HS-27A (cell line): Measurements from ENCODE around the gene EXTL2.
"Not testable (repeated sequence)": the region's sequence is repeated elsewhere in the genome, so short reads cannot be mapped to it uniquely, and the experiment has no call there.

Experiments used
- DNase-seq: peaks from one replicate; pipeline ENCODE4 v3.0.0-alpha.2; 2012; ENCODE audit warnings: low read depth, missing footprints

EXTL2 gene

DNA sequence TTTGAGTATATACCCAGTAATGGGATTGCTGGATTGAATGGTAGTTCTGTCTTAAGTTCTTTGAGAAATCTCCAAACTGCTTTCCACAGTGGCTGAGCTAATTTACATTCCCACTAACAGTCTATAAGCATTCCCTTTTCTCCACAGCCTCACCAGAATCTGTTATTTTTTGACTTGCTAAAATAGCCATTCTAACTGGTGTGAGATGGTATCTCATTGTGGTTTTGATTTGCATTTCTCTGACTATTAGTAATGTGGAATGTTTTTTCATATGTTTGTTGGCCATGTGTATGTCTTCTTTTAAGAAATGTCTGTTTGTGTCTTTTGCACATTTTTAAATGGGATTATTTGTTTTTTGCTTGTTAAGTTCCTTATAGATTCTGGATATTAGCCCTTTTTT, 39.5 kb downstream of the EXTL2 start:
- DNase-seq: not testable (repeated sequence)

DNA sequence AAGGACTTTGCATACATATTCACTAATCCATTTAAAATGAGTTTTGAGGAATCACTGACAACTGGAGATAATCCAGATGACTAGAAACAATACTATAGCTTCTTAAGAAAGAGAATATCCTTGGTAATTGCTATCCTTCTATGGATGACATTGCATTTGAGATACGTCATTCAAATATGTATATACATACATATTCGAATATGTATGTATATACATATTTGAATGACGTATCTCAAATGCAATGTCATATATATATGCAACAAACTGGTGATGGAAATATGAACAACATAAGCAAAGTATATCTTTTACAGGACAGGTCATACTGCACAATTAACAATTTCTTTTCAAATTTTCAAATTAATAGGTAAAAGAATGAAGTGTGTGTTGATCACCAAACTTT, 41.7 kb downstream of the EXTL2 start:
- DNase-seq: no peak

DNA sequence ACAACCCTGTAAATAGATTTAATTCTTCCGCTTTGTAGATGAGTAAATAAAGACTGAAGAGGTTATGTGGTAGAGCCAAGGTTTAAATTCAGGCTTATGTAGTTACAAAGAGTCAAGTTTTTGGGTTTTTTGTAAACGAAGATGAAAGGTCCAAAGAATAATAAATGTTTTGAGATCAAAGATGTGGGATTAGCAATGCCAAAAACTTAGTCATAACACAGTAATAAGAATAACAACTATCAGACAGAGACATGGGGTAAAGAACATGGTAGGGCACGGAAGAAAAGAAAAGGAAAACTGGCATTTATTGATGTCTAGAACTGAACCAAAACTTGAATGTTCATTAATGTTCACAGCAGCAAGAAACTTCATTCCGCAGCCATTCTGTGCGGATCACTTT, 42.9 kb downstream of the EXTL2 start:
- DNase-seq: no peak

DNA sequence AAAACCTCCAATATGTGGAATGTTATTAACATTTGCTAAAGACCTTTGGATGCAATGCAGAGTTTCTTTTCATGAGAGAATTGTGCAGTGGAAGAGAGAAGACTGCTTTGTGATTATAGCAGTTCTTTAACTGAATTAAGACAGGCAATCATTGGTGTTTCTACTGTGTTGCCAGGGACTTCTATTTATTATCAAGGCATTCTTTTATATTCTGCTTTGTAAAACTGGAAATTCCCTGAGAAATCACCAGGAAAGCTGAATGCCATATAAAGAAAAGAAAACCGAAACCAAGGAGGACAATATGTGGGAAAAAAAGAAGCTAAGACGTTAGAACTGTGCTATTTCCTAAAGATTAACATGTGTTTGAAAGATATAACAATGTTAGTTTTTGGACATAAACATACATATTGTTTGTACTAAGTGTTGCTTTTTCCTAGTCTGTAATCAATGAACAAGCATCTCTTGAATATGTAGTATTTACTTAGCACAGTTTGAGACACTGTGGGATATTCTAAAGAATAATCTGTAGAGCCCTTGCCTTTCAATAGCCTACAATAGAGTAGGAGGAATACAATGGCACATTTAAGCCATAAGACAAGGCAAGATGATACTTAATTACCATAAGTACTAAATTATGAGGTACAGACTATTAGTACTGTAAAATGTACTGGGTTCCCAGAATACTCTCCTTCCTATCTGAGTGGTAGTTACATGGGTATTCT, 47.1 kb downstream of the EXTL2 start:
- DNase-seq: no peak

DNA sequence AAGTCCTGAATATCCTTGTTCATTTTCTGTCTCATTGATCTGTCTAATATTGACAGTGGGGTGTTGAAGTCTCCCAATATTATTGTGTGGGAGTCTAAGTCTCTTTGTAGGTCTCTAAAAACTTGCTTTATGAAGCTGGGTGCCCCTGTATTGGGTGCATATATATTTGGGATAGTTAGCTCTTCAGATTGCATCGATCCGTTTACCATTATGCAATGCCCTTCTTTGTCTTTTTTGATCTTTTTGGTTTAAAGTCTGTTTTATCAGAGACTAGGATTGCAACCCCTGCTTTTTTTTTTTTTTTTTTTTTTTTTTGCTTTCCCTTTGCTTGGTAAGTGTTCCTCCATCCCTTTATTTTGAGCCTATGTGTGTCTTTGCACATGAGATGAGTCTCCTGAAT, 51.5 kb downstream of the EXTL2 start:
- not testable (repeated sequence) for DNase-seq

DNA sequence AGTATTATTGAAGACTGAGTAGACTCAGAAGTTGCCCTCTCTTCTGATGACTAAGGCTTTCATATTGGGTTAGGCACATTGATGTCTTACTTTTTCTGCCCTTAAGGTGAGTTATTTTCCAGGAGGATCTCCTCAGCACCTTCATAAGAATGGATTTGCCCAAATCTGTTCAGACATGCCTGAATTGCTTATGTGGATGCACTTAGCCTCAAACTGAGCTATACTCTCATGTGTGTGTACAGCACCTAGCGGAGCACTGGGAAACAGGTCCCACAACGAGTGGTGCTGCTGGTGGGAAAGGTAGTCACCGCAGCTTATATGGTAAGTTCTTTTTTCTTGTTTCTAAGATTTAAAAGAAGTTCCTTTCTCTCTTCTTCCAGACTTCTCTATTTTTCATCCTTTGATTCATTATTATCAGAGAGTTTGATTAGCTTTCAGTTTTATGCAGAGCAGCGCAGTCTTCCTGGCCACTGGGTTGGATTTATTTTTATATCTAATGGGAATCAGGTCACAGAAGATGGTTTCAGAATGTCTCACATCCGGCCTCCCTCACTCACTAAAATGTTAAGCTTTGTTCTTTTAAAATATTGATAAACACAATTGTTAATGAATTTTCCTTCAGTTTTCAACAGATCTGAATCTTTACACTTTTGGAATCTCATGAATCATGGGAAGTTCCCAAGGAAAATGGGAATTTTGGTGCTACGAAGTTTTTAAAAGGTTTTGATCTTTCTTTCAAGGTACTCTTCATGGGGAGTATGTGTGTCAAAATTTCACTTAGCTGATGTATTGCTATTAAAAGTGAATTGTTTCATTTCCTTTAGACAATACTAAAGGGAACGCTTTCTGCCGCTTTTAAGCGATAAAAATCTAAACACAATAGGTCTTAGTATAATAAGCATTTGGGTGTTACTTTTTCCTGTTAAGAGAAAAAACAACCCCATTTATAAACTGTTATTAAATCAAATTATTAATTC, 58.5 kb downstream of the EXTL2 start:
- DNase-seq: no peak

DNA sequence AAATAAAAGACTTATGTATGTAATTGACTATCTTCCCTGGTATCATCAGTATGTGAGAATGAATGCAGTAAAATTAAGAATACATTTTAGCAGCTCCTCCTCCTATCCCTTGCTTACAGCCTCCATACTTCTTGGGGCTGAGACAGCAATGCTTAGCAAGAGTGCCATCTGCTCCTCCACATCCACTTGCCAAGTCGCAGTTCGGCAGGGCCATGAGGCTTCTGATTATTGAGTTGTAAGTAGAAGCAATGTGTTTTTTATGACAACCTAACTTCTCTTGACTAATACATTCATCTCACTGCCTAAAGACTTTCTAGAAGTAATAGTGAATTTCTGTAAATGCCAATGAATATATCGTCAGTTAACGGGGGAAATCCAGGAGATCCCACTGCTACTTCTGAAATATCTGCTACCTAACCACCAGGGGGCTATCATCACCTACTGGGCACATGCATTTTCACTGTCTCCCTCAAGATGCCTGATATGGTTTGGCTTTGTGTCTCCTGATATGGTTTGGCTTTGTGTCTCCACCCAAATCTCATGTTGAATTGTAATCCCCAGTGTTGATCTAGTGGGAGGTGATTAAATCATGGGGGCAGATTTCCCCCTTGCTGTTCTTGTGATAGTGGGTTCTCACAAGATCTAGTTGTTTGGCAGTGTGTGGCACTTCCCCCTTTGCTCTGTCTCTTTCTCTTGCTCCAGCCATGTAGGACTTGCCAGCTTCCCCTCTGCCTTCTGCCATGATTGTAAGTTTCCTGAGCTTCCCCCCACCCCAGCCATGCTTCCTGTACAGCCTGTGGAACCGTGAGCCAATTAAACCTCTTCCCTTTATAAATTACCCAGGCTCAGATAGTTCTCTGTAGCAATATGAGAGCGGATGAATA, 59.6 kb downstream of the EXTL2 start:
- no peak for DNase-seq

DNA sequence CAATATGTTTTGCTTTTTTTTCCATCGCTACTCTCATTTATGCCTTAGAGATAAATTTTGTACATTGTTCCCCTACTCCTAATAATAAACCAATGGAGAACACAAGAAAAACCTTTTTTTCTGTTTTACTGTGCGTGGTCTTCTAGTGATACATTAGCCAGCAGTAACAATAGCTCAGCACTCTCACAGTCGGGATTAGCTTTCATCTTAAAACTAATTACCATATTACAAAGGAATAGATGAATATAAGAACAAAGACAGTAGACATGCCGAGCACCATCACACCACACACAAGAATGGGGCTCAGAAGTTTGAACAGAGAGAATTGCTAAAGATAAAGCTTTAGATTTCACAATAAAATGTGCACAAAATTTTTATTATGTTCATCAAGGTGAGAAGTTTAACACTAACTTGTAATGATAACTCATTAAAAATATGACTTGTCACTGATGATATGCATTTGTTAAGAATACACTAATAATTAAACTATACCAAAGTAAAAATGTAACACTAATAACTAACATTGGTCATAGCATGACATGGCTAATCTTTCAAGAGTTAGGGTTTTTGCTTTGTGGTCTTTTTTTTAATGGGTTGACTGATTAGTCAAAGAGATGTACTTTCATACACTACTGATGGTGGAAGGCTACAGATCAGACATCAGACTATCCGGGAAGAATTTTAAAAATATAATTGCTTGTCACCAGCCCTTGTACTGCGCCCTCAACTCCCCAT, 61.8 kb downstream of the EXTL2 start:
- no peak for DNase-seq

DNA sequence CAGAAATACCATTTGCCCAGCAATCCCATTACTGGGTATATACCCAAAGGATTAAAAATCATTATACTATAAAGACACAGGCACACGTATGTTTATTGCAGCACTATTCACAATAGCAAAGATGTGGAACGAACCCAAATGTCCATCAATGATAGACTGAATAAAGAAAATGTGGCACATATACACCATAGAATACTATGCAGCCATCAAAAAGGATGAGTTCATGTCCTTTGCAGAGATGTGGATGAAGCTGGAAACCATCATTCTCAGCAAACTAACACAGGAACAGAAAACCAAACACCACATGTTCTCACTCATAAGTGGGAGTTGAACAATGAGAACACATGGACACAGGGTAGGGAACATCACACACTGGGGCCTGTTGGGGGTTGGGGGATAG, 69.0 kb downstream of the EXTL2 start:
- DNase-seq: not testable (repeated sequence)
